ENCODE results near the gene AGAP1.
"Not testable (repeated sequence)": the region's sequence is repeated elsewhere in the genome, so short reads cannot be mapped to it uniquely, and the experiment has no call there.

AGAP1 gene

DNA sequence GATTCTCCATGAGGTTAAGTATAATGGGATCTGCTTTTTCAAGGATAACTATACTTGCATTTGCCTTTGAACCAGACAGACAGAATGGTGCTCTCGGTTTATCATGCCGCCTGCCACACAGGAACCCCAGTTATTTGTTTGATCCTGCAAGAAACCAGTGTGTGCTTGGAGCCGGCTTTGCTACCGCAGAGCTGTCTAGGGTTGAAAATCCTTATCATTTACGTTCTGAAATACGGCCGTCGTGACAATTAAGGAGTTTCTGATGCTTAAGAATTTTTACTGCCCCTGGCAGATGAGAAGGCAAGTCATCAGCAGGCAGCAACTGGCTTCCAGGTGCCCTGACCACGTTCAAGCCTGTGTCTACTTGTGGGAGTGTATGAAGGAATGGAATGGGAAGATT lies 562.3 kb downstream of the AGAP1 start:
- DNase-seq: no peak

DNA sequence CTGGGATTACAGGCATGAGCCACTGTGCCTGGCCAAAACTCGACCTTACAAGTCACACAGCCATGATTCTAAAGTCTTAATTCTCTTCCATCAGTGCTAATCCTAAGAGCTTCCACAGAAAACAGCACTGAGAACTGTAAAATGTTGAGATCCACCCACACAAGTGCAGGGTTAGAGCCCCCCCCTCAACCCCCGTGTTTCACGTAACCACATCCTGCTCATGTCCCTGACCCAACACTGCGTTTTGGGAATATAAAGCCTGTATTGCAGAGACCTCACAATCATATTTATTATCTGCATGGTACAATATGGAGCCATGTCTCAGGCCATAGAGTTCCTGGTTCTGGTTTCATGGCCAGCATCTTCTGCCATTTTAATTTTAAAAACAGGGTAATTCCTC lies 563.5 kb downstream of the AGAP1 start:
- DNase-seq: no peak

DNA sequence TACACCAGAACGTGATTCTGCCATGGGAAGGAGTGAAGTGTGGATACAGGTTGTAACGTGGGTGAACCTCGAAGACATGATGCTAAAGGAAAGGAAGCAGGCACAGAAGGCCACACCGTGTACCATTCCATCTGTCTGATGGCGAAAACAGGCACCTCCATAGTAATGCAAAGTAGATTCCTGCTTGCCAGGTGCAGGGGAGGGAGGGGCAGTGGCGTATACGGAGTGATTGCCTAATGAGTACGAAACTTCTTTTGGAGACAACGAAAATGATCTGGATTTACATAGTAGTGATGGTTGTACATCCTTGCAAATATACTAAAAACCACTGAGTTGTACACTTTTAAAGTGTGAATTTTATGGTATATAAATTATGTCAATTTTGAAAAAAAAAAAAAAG lies 567.7 kb downstream of the AGAP1 start:
- no peak for DNase-seq

DNA sequence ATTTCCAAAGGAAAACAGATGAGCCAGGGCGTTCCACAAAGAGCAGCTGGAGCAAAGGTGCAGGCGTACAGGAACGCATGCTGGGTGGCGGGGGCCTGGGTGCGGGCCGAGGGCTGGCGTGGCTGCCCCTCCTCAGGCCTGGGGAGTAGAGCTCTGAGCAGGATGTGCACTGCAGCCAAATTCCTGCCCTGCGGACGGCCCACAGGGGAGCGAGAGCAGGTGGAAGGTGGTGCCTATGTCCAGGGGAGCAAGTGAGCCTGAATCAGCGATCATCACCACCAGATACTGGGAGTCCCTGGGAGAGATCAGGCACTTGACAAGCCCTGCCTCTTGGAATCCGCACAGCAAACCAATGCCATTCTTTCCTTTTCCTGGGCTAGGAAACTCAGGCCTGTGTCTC lies 568.1 kb downstream of the AGAP1 start:
- no peak for DNase-seq

DNA sequence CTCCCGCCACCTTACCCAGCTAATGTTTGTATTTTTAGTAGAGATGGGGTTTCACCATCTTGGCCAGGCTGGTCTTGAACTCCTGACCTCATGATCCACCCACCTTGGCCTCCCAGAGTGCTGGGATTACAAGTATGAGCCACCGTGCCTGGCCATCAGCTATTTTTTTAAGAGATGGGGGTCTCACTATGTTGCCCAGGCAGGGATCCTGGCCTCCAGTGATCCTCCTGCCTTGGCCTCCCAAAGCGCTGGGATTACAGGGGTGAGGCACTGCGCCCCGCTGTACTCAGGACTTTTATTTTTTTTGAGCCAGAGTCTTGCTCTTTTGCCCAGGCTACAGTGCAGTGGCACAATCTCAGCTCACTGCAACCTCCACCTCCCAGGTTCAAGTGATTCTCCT lies 569.0 kb downstream of the AGAP1 start:
- DNase-seq: not testable (repeated sequence)

DNA sequence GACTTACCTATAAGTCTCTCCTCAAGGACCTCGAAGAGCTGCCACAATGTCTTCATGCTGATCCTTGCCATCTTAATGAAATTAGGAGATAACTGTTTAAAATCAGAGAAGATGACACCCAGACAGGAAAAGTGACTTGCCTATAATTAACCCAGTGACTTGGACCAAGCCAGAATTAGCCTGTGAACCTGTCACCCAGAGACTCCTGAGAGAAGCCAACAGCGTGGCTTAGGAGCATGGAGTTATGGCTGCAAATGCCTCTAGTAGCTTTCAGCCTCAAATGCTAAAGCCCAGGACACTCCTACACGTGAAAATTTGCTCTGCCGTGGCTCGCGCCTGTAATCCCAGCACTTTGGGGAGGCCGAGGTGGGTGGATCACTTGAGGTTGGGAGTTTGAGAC lies 570.2 kb downstream of the AGAP1 start:
- DNase-seq: no peak

DNA sequence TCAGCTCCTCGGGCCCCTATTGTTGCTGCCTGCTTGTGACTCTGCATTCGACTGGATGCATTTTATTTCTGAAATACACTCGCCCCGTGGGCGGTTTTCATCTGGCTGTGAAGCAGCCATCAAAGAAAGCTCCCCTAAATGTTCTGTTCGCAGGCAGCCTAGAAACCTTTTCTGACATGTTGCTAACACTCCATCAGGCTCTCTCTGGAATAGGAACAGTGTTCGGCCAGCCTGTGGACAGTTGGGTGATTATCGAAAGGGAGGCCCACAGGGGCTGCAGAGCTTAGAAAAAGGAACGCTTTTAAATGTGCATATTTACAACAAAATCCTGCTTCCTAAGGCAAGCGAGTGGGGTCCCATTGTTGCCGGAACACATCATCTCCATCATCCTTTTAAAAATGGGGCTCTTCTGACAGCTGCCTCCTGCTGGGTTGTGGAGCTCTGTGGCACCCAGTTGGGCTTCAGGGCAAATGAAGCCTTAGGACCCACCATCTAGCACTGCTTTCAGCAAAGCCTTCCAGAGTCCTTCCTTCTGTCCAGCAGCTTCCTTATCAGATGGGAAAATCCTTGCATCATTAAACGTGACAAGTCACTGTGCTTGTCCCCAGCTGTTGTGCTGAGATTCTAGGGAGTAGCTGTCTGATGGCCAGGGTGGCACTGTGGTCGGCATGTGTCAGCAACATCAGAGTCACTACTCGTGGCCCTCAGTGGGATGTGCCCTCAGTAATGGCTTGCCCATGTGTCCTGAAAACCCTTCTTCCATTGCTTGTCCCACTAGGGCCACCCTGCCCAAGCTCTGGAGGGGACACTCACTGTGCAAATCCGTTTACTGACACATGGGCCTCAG lies 571.7 kb downstream of the AGAP1 start:
- DNase-seq: no peak

DNA sequence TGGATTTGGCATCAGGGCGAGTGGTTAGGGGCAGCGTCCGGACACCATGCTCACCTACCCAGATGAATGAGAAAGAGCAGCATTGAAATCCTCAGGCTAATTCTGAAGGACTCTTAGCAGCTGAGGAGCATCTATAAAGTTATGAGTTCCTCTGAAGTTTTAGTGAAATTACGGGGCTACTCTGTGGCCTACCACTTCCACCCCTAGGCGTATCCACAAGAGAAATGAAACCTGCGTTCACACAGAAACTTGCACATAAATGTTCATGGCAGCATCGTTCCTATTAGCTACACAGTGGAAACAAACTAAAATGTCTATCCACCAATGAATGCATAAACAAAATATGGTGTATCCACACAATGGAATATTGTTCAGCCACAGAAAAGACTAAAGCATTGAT lies 576.4 kb downstream of the AGAP1 start:
- no peak for DNase-seq

DNA sequence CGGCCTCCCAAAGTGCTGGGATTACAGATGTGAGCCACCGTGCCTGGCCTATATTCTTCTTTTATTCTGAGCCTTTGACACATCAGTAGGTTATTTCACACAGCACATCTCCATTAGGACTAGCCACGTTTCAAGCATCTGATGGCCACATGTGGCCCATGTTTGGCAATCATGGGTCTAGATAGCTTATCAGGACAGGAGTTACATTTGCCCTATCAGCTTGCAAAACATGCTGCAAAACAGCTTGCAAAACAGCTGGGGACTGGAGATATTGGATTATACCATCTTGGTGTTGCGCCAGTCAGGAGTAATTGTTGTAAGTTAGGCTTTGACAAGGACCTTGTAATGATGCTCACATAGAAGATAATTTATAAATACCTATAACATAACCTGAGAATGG lies 579.4 kb downstream of the AGAP1 start:
- no peak for DNase-seq

DNA sequence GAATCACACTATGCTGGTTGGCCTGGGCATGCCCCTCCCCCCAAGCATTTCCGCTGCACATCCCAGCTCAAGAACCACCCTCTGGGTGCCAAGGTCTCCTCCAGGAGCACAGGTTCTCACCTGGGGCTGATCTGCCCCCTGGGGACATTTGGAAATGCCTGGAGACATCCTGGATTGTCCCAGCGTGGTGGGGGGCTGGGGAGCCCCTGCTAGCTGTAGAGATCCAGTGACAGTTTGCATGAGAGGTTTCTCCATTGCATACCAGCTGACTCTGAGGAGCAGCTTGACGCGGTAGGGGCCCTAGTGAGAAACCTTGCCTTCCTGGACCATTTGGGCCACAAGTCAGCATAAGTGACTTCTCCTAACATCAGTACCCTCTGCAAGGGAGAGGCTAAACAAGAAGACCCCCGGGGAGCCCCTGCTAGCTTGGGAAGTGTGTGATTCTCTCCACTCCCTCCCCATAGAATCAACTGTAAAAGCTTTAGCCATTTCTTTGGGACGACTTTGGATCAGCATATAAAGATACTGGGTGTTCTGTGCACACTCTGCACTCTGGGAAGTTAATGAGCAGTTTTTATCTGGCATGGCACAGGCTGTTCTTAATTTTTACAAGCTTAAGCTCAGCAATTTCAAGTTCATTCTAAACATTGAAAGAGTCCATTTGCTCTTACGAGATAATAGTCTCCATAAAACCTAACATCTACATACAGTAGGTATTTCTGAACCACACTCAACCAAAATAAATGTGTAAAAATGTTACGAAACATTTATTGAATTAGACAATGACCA lies 580.2 kb downstream of the AGAP1 start:
- no peak for DNase-seq

DNA sequence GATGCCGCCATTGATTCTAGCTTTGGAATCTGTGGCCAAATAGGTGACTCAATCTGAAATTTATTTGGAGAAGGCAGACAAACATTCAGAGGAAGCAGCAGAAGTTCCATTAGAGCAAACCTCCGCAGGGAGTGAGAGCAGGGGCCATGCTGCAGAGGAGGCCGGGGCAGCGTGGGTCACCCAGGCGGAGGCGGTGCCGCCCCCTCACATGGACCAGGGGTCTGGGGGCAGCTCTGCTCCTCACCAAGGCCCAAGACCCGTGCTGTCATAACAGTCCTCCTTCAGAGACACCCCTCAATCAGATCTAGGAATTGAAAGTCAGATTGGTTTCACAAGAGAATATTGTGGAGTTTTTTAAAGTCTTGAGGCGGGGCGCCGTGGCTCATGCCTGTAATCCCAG lies 582.0 kb downstream of the AGAP1 start:
- DNase-seq: no peak

DNA sequence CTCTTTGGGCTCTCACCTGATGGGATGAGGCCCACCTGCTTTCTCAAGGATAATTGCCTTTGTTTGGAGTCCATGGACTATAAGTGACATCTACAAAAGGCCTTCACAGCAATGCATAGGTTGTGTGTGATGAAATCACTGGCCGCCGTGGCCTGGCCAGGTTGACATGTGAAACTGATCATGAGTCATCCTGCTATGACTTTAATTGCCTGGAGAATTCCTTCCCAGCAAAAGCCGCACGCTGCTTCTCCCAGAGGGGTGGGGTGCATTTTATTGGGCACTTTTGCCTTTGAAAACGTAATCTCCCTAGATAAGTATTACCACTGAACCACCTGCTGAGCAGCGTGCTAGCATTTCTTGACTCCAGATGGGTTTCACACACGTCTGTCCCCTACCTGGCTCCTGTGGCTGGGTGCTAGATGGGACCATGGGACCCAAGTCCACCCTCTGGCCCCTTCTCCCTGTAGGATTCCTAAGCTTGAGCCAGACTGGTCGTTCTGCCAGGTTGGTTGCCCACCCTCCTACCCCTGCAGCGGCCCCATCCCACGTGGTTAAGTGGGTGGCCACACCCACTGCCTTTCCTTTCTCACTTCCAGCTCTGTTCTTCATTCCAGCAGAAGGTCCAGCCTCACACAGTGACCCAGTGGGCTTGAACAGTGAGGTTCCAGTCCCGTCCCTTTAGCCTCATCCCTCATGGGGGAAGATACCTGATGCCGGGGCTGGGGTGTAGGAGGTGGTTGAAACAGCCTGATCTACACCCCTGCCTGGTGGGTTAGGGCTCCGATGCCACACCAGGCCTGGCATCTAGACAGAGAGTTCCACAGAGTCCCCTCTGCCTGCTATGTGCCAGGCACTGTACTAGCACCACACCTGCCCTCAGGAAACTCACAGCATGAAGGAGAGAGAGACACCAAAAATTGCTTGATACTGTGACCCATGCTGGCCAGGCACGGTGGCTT lies 584.7 kb downstream of the AGAP1 start:
- no peak for DNase-seq

DNA sequence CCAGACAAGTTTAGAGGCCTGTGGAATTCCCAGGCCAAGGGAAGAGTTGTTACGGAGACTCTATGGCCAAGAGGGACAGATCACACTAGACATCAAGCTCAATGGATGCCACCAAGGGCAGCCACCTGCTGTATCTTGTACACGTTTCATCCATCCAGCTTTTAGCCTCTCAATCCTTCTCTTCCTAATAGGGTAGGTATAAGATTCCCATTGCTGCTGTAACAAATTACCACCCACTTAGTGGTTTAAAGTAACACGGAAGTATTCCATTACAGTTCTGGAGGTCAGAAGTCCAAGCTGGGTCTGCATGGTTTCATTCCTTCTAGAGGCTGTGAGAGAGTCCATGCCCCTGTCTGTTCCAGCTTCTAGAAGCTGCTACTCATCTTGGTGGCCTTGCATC lies 586.6 kb downstream of the AGAP1 start:
- DNase-seq: no peak

DNA sequence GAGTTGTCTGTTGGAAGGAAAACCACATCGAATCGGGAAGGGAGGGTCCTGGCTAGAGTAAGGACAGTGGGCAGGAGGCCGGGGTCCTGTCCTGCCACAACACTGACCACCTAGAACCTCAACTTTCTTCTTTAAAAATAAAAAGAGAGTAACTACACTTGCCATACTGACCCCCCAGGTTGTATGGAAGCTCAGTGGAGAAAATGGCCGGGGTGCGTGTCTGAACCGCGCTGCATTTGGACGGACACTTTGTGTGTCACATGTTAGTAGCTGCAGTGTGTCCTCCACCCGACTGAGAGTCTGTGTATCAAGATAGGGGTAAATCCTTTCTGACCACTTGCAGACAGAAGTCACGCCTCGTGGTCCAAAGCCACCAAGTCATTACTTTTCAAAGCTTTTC lies 587.3 kb downstream of the AGAP1 start:
- DNase-seq: no peak

DNA sequence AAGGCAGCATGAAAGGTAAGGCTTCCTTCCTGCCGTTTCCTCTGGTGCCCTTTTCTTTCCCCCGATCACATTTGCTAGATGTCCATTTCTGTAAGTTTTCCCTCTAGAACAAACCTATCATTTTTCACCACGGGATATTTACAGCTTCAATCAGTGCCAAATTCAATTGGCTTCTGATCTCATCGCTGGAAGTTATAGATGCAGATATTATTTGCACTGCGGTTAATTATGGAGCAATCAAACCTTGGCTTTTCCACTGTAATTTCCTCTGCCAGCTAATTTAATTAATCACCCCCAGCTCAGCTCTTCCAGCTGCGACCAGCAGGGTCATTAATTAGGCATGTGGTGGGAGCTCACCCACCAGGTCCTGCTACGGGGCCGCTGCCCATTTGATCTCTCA lies 588.2 kb downstream of the AGAP1 start:
- DNase-seq: no peak

DNA sequence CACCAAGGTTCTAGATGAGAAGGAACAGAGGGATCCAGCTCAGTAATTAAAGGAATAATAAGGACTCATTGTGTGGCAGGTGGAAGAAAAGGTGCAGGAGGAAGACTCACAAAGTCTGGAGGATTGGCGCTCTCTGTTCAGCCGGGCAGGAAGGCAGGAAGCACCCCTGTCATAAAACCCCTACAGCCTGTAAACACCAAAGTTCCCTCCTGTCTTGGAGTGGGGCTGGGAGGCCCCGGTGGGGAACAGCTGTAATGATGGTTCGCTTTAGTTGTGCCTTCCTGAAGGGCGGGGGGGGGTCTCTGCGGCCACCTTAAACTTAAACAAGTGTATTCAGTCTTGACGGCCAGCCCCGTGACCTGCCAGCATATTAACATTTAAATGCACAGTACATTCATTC lies 590.1 kb downstream of the AGAP1 start:
- no peak for DNase-seq

DNA sequence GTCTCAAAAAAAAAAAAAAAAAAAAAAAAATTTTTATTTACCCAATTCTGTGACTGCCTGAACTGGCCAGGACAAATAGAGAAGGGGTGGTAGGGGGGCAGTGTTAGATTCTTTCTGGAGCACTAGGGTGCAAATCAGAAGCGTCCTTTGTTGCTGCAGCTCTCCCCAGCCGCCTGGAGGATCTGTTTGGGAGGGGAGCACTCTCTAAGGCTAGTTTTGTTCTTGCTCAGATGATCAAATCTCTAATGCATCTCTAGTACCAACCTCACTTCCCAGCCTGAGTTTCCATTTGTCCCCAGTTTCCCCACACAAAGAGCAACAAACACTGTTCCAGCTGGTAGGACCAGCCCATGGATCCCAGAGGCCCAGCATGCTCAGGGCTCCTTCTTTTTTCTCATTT lies 591.4 kb downstream of the AGAP1 start:
- DNase-seq: no peak

DNA sequence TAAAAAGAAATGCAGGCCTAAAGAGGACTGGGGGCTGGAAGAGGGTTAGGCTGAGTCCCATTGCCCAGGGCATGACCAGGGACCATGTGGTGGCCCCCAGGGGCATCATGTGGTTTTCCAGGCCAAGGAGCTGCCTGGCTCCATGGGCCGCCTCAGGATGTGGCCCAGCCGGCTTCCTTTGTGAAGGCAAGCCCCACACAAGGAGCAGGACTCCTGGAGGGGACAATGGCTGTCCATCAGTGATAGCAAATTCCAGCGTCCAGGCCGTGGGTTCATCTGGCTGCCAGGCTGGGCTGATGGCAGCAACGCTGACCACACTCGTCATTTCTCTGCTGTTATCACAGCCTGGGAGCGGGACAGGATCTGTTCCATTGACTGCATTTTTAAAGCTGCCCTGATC lies 591.8 kb downstream of the AGAP1 start:
- DNase-seq: peak; percentile 44

DNA sequence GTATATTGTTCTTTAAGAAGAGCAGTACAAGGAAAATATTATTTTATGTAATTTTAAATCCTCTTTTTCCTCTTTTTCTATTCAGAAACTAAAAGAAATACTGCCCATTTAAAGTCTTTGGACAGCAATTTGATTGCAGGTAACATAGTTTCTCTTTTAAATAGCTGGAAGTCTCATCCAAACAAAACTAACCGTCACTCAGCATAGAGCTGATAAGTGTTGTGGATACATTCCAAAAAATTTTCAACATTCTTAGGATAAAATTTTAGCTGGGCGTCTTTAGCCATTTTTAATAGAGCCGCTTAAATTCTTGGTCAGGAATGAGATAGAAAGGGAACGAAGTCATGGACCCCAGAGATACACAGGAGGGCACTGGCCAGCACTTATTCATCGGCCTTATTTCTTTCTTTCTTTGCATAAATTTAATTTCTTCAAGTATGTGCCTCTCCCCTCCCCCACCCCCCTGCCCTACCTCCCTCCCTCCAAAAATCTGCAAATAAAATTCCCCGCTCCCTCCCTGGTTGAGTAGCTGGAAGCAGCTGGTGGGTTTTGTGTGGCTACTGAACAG lies 592.6 kb downstream of the AGAP1 start:
- no peak for DNase-seq

DNA sequence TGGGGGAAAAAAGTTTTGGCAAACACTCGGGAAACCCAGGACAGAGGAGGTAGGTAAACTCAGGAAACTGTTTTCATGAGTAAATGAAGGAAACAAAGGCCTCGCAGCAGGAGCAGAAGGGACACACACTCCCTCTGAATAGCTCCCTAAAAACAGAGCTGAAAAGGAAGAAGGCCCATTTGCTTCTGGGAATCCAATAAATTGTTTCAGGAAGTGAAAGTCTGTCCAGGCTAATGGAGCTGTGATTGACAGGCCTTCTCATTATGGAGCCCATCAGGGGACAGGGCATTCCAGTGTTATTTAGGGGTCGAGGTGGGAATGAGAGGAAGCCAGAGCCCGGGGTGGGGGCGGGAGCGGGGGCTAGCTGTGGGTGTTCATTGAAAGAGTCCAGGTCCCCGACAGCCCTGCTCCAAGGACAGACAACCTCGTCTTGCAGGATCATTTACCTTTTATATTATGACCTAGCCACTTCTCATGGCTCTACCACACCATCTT lies 593.2 kb downstream of the AGAP1 start:
- peak; percentile 79 for DNase-seq

DNA sequence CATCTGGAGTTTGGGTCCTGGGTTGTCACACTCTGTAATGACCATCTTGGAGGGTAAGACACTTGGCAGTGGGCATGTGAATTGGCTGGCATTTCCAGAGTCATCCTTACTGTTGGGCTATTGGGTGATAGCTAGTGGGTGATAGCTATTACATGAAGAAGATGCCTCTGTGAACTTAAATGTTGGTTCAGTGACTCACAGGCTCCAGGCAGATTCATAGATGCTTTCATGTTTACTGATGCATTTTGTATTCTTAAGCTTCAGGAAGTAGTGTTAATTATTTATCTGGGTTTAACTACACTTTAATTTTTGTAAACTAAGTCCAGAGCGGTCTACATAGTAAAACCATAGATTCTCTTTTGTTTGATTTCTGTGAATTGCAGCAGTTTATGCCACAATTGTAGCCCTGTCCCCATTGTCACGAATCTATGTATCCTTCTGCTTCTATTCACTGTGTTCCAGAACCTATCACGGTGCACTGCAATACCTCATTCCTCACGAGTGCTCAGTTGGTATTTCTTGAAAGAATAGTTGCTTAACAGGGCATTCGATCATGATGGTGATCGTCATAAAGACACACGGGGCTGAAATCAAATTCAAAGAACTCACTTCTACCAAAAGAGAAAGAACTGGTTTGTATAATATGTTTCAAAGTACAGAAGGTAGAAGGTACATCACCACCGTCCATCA lies 594.7 kb downstream of the AGAP1 start:
- no peak for DNase-seq
